ENCODE data around the gene ADCYAP1R1. TPM values are rescaled to one million over a fixed set of nuclear protein-coding genes. Genes with fewer than 3 reads are reported as not detected.

The ADCYAP1R1 gene
- polyA plus RNA-seq, 10 donors = 6.4 to 10.7 (median 9.2) TPM

DNA sequence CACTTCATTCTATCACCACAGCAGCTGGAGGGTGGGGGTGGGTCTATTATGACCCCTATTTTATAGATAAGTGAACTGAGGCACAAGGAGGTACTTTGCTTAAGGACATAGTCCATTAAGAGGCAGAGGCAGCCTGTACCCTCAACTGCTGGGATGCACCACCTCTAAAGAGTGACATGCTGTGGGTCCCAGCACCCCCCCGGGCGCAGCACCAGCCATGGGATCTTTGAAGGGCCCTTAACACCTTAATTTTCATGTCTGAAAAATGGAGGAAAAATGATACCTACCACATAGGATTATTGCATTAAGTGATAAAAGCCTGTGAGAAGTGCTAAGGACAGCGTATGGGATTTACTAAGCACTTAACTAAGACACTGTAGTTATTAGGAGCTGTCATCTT lies 15.4 kb downstream of the ADCYAP1R1 start:
- no peak for DNase-seq

DNA sequence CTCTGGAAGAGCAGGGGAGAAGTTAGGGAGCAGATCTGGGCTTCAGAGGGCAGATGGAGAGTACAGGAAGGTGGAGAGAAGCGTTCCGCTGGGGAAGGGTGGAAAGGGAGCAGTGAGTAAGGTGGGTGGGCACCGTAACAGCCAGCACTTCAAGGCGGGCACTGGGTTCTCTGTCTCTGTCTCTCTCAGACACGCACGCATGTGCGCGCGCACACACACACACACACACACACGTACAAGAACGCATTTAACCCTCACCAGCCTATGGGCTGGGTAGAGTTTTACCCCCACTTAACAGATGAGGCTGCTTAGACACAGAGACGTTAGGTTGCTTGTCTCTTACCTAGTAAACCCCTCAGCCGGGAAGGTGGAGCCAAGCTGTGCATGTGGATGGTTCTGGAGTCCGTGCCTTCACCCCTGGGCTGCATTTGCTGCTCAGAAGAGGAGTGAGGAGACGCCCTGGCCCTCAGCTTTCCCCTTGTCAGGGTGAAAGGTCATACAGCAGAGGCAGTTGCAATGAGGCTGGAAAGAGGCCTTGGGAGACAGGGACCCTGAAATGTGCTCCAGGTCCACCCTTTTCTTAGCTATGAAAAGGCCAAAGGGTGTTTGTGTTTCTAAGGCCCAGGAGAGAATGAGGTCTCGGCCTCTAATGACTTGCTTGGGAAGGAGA lies 16.0 kb downstream of the ADCYAP1R1 start:
- DNase-seq = no peak

GRCh38 chr7:31069860-31070555 lies 17.9 kb downstream of the ADCYAP1R1 start:
- DNase-seq = no peak

DNA sequence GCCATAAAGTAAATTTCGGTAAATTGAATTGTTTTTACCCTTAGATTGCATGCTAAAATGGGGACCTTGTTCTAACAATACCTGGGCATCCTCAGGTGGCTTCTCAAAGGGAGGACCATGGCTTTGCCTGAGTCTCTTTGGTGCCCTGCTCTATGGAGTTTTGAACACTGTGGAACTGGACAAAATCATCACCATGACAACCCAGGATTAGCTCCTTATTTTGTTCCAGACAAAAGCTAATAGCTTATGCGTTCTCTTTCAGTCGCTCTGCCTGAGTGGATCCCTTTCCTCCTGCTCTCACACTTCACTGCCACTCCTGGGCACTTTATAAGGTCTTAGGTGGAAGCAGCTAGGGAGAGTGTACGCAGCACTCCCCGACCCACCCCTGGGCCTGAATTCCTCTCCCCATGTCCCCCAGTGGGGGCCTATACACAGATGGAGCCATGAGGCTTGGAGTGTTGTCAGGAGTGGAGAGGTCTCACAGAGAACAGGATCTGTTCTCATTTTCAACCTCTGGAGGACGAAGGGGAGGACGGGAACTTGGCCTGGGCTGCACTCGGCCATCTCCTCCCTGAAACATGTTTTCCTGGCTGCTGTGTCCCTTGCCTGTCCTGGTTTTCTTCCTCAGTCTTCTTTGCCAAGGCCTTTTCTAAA lies 19.0 kb downstream of the ADCYAP1R1 start:
- peak in 1 of 3 donors; percentile 63 for DNase-seq

DNA sequence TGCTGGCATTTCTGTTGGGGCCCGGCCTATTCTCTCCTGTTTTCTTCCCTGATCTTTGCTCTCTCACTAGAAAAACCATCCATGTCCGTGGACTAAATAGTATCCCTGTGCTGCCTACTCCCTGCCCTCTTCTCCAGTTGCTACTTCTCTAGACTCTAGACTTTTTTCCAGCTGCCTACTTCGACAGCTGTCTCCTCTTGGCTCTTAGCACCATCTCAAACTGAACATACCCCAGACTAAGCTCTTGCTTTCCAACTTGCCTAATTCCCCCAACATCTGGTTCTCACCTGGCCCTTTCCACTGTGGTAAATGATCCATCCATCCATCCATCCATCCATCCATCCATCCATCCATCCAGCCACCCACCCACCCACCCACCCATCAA lies 19.5 kb downstream of the ADCYAP1R1 start:
- DNase-seq = peak in 1 of 3 donors; percentile 32

DNA sequence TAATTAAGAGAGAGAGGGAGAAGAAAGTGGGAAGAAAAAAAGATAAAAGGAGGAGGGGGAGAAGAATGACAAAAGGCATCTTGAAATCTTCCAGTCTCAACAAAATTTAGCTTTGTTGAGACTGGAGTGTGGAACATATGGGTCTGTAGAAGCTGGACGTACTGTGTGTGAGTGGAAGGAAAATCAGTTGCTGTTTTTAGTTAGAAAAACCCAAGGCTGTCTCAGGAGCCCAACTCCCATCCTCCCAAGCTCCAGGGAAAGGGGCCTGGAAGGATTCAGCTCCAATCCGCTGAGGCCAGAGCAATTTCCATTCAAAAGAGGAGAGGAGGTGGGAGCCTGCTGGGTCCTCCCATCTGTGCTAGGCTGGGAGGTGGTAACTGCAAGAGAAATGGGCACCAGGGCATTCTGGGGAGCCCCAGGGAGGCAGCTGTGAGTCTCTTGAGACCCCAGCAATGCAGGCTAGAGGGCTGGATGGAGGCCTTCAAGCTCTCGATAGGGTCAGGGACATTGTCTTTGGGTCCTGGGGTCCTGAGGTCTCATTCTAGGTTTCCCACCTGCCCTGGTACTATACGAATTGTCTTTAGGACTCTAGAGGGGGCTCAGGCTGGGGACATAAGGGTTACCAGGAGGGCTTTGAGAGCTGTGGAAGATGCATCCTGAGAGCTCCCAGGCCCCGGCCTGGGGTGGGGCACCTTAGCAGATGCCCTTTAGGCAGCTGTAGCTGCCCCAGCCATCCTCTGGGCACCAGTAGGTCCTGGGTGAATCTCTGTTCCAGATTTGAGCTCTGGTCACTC lies 21.4 kb downstream of the ADCYAP1R1 start:
- no peak for DNase-seq

- no peak for DNase-seq
These were observed 21.9 kb downstream of the ADCYAP1R1 start for GRCh38 chr7:31074120-31074383.

DNA sequence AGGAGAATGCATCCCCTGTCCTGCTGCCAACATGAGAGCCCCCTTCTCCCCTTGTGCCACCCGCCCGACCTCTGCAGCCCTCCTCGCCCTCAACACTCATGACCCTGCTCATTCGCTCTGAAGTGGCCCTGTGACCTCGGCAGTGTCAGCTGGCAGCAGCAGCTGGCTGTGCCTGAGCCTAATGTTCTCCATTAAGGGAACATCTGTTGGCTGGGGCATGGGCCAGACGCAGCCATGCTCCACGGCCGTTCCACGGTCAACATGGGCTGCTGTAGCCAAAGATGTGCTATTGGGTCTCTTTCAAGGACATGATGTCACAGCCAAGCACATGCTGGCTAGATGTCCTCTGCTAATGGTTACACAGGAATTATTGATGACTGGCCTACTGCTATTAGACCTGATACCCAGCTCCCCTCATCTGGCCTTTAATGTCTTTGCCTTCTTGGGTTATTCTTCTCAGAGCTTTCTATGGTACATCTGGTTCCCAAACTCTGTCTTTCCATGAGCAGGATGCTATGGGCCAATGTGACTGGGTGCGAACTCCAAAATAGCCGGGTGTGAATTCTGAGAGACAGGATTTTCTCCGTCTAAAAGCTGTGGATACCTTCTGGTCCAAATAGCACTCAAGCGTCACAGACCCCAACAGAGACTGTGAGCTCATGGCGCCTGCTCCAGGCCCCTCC lies 22.4 kb downstream of the ADCYAP1R1 start:
- peak in 1 of 3 donors; percentile 73 for DNase-seq

GRCh38 chr7:31075086-31075405 lies 22.9 kb downstream of the ADCYAP1R1 start:
- DNase-seq = no peak

DNA sequence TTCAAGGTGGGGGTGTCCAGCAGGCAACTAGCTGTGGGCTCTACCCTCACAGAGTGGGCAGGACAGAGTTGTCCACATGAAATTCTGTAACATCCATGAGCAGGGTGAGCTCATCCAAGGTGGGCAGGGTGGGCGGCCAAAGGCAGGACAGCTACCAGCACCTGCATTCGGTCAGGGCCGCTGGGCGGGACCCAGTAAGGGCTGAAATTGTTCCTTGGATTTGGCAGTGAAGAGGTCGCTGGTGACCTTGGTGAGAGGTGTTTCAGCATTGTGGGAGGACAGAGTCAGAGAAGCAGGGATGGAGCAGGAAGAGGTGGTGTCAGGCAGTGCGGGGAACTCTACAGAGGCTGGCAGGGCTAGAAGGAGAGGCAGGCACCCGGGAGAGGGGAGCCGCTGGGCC lies 23.9 kb downstream of the ADCYAP1R1 start:
- no peak for DNase-seq

- no peak for DNase-seq
These were observed 24.7 kb downstream of the ADCYAP1R1 start for GRCh38 chr7:31076641-31077310.

GRCh38 chr7:31077484-31078362 lies 25.6 kb downstream of the ADCYAP1R1 start:
- no peak for DNase-seq

- no peak for DNase-seq
These were observed 26.4 kb downstream of the ADCYAP1R1 start for GRCh38 chr7:31078363-31078990.

GRCh38 chr7:31079126-31079823 lies 27.2 kb downstream of the ADCYAP1R1 start:
- no peak for DNase-seq

DNA sequence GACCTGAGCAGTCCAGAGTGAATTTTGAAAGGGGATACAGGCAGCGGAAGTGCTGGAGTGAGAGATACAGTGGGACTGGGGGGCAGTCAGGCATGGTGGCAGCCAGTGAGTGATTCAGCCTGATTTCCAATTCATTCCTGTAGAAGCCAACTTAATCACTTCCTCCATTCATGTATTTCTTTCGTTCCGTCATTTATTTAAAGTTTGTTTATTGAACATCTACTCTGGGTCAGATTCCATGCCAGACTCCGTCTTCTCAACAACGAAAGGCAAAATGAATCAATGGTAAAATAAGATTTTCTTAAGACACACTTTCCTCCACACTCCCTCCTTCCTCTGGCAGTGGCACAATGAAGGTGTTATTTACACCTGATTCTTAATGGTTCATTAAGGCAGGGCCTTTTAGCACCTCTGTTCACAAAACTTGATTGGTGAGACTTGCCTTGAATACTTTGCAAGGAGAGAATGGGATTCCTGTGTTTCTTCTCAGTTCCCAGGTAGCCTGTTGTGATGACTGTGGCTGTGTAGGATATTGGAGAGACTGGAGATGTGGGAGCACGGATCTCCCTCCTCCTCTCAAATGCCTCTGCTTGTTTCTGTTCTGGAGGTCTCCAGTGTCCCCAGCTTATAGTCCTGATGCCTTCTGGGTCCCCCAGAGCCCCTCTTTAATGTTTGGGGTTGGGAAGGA lies 27.9 kb downstream of the ADCYAP1R1 start:
- no peak for DNase-seq

DNA sequence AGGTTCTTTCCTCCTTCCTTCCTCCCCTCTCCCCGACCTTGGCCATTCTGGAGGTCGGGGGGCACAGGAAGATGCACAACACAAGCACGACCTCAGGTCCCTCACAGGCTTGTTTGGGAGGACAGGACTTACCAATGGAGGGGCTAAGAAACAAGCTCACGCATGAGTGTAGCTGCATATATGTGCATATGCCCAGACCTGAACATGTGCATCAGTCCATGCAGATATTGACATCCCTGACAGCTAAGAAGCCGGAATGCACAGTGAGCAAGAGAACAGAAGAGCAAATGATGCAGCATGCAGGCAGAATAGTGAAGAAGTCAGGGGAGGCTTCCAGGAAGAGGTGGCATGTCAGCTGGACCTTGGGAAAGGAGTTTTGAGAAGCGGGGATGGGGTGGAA lies 28.7 kb downstream of the ADCYAP1R1 start:
- no peak for DNase-seq

- DNase-seq = no peak
These were observed 29.9 kb downstream of the ADCYAP1R1 start for GRCh38 chr7:31082017-31082416.

- DNase-seq = peak; percentile 23 to 85 (median 57)
These were observed 30.3 kb downstream of the ADCYAP1R1 start for GRCh38 chr7:31082447-31082846.

Measured in muscle of back (tissue), 11 donors.